ENCODE measurements around the gene AACS. TPM values are rescaled to one million over a fixed set of nuclear protein-coding genes. Genes with fewer than 3 reads are reported as not detected.

Gene AACS
- total and polyA plus RNA-seq, 2 of the 13 experiments (the other 11 are each of a cell fraction or from before 2014, with no cell fraction given) = 23.3 to 28.8 TPM

- TF ChIP-seq, protein P1, sequence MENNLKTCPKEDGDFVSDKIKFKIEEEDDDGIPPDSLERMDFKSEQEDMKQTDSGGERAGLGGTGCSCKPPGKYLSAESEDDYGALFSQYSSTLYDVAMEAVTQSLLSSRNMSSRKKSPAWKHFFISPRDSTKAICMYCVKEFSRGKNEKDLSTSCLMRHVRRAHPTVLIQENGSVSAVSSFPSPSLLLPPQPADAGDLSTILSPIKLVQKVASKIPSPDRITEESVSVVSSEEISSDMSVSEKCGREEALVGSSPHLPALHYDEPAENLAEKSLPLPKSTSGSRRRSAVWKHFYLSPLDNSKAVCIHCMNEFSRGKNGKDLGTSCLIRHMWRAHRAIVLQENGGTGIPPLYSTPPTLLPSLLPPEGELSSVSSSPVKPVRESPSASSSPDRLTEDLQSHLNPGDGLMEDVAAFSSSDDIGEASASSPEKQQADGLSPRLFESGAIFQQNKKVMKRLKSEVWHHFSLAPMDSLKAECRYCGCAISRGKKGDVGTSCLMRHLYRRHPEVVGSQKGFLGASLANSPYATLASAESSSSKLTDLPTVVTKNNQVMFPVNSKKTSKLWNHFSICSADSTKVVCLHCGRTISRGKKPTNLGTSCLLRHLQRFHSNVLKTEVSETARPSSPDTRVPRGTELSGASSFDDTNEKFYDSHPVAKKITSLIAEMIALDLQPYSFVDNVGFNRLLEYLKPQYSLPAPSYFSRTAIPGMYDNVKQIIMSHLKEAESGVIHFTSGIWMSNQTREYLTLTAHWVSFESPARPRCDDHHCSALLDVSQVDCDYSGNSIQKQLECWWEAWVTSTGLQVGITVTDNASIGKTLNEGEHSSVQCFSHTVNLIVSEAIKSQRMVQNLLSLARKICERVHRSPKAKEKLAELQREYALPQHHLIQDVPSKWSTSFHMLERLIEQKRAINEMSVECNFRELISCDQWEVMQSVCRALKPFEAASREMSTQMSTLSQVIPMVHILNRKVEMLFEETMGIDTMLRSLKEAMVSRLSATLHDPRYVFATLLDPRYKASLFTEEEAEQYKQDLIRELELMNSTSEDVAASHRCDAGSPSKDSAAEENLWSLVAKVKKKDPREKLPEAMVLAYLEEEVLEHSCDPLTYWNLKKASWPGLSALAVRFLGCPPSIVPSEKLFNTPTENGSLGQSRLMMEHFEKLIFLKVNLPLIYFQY (CRISPR knock-in tag; IDR thresholded peaks at IDR 0.05; ENCODE audit: borderline replicate concordance) = no peak
- no peak for TF ChIP-seq ZMYM2 (CRISPR knock-in tag; IDR thresholded peaks at IDR 0.05)
- no peak for TF ChIP-seq AGO2 (optimal IDR thresholded peaks at IDR 0.05; ENCODE audit: low read depth, low read length)
- TF ChIP-seq RCOR2 (CRISPR knock-in tag; IDR thresholded peaks at IDR 0.05) = no peak
- TF ChIP-seq AFF4 (CRISPR knock-in tag; IDR thresholded peaks at IDR 0.05) = no peak
- TF ChIP-seq NFE2L1 (CRISPR knock-in tag; IDR thresholded peaks at IDR 0.05; ENCODE audit: borderline replicate concordance) = no peak
- TF ChIP-seq KDM3A (CRISPR knock-in tag; IDR thresholded peaks at IDR 0.05; ENCODE audit: low read depth) = no peak
- no peak for TF ChIP-seq ZFP36 (IDR thresholded peaks at IDR 0.05; ENCODE audit: borderline replicate concordance, low read depth, low read length, partially characterized antibody)
- no peak for TF ChIP-seq DR1 (CRISPR knock-in tag; IDR thresholded peaks at IDR 0.05)
- TF ChIP-seq ZNF615 (CRISPR knock-in tag; IDR thresholded peaks at IDR 0.05; ENCODE audit: borderline replicate concordance) = no peak
- TF ChIP-seq ZBTB43 (CRISPR knock-in tag; conservative IDR thresholded peaks at IDR 0.05) = no peak
- no peak for TF ChIP-seq ZNF33B (CRISPR knock-in tag; IDR thresholded peaks at IDR 0.05)
- TF ChIP-seq MTF1 (CRISPR knock-in tag; IDR thresholded peaks at IDR 0.05) = no peak
Observed at GRCh38 chr12:125050446-125050845, 14.8 kb upstream of the AACS start (continued).
